ENCODE data around the gene COL21A1.

COL21A1 gene

DNA sequence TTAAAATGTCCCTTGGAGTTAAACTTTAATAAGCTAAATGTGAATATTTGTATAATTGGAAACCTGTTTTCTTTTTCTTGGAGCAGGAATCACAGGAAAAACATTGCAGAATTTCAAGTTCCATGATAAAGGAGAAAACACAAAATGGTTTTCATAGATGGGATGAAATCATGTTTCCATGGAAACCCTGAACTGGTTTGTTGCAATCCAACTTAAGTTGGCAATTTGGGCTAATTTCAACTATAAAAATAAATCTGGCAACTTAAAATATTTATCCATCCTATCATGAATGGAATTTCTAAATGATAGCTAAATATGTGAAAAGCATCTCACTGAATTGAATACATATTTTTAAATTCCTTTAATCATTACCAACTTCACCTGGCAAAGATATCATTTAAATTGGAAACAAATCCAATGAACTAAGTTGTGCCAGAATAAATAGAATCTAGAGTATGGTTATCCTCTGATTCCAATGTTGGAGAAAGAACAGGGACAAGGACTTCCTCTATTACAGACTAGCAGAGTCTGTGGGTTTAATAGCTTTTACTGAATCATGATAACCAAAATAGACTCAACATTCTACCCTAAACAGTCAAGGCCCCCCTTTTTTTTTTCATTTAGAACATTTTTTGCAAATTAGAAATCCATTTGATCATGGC lies 33.2 kb downstream of the COL21A1 start:
- H3K9ac ChIP-seq (ENCODE audit: low read depth, low read length): no peak overlapping the region
- no peak overlapping the region for H3K4me2 ChIP-seq (ENCODE audit: insufficient read depth, low read length)
- ATAC-seq (ENCODE audit: insufficient read depth, low read depth) (no peak), DNase-seq (no peak)
- H3K9me3 ChIP-seq (ENCODE audit: insufficient read depth, low read length, severe bottlenecking): no peaks in the 10 kb centered on the region
- TF ChIP-seq, protein P1, sequence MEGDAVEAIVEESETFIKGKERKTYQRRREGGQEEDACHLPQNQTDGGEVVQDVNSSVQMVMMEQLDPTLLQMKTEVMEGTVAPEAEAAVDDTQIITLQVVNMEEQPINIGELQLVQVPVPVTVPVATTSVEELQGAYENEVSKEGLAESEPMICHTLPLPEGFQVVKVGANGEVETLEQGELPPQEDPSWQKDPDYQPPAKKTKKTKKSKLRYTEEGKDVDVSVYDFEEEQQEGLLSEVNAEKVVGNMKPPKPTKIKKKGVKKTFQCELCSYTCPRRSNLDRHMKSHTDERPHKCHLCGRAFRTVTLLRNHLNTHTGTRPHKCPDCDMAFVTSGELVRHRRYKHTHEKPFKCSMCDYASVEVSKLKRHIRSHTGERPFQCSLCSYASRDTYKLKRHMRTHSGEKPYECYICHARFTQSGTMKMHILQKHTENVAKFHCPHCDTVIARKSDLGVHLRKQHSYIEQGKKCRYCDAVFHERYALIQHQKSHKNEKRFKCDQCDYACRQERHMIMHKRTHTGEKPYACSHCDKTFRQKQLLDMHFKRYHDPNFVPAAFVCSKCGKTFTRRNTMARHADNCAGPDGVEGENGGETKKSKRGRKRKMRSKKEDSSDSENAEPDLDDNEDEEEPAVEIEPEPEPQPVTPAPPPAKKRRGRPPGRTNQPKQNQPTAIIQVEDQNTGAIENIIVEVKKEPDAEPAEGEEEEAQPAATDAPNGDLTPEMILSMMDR (IDR thresholded peaks at IDR 0.05; ENCODE audit: borderline replicate concordance, extremely low read depth, low read length, poor library complexity, severe bottlenecking): no peak
- TF ChIP-seq EZH2 (IDR thresholded peaks at IDR 0.05; ENCODE audit: borderline replicate concordance, low read depth, low read length, severe bottlenecking): no peak
- no peaks in the 10 kb centered on the region for H4K20me1 ChIP-seq (ENCODE audit: insufficient read depth, low read length)
- H3K4me3 ChIP-seq (ENCODE audit: low read depth in 1 of 2, low read length in 2 of 2): no peak overlapping the region
- no peaks in the 10 kb centered on the region for H3K4me1 ChIP-seq (ENCODE audit: insufficient read depth, low read length)
- no peak overlapping the region for H2AFZ ChIP-seq (ENCODE audit: low read depth, low read length)
- no peak overlapping the region for H3K27ac ChIP-seq (ENCODE audit: low read length)
- H3K79me2 ChIP-seq (ENCODE audit: insufficient read depth, low read length): no peaks in the 10 kb centered on the region
- H3K36me3 ChIP-seq (ENCODE audit: insufficient read depth, low read length): no peaks in the 10 kb centered on the region
- H3K27me3 ChIP-seq (ENCODE audit: insufficient read depth, low read length, poor library complexity): no peaks in the 10 kb centered on the region

- Histone ChIP-seq H3K36me3 (ENCODE audit: insufficient read depth, low read length) (no peaks in the 10 kb centered on the region), H3K9ac (ENCODE audit: low read depth, low read length) (no peak overlapping the region), H2AFZ (ENCODE audit: low read depth, low read length) (no peak overlapping the region), H3K4me2 (ENCODE audit: insufficient read depth, low read length) (no peak overlapping the region), H3K27ac (ENCODE audit: low read length) (no peak overlapping the region), H3K27me3 (ENCODE audit: insufficient read depth, low read length, poor library complexity) (no peaks in the 10 kb centered on the region), H4K20me1 (ENCODE audit: insufficient read depth, low read length) (no peaks in the 10 kb centered on the region), H3K4me1 (ENCODE audit: insufficient read depth, low read length) (no peaks in the 10 kb centered on the region), H3K4me3 (ENCODE audit: low read depth in 1 of 2, low read length in 2 of 2) (no peak overlapping the region), H3K9me3 (ENCODE audit: insufficient read depth, low read length, severe bottlenecking) (no peaks in the 10 kb centered on the region), H3K79me2 (ENCODE audit: insufficient read depth, low read length) (no peaks in the 10 kb centered on the region)
- ATAC-seq (ENCODE audit: insufficient read depth, low read depth) (no peak), DNase-seq (no peak)
- no peak for TF ChIP-seq EZH2 (IDR thresholded peaks at IDR 0.05; ENCODE audit: borderline replicate concordance, low read depth, low read length, severe bottlenecking)
- TF ChIP-seq, protein P1 (IDR thresholded peaks at IDR 0.05; ENCODE audit: borderline replicate concordance, extremely low read depth, low read length, poor library complexity, severe bottlenecking): no peak
Observed at GRCh38 chr6:56211724-56212123, 35.7 kb downstream of the COL21A1 start.

DNA sequence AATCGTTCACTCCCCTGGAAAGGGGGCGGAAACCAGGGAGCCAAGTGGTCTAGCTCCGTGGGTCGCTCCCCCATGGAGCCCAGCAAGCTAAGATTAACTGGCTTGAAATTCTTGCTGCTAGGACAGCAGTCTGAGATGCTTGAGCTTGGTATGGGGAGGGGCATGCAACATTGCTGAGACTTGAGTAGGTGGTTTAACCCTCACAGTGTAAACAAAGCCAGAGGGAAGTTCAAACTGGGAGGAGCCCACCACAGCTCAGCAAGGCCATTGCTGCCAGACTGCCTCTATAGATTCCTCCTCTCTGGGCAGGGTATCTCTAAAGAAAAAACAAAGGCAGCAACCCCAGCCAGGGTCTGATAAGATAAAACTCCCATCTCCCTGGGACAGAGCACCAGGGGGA lies 43.2 kb downstream of the COL21A1 start:
- Histone ChIP-seq H3K4me3 (ENCODE audit: low read depth in 1 of 2, low read length in 2 of 2) (no peak overlapping the region), H3K79me2 (ENCODE audit: insufficient read depth, low read length) (no peaks in the 10 kb centered on the region), H3K4me2 (ENCODE audit: insufficient read depth, low read length) (no peak overlapping the region), H2AFZ (ENCODE audit: low read depth, low read length) (no peak overlapping the region), H3K9me3 (ENCODE audit: insufficient read depth, low read length, severe bottlenecking) (no peaks in the 10 kb centered on the region), H3K36me3 (ENCODE audit: insufficient read depth, low read length) (no peaks in the 10 kb centered on the region), H3K27ac (ENCODE audit: low read length) (no peak overlapping the region), H4K20me1 (ENCODE audit: insufficient read depth, low read length) (no peaks in the 10 kb centered on the region), H3K9ac (ENCODE audit: low read depth, low read length) (no peak overlapping the region), H3K27me3 (ENCODE audit: insufficient read depth, low read length, poor library complexity) (no peaks in the 10 kb centered on the region), H3K4me1 (ENCODE audit: insufficient read depth, low read length) (no peaks in the 10 kb centered on the region)
- TF ChIP-seq EZH2 (IDR thresholded peaks at IDR 0.05; ENCODE audit: borderline replicate concordance, low read depth, low read length, severe bottlenecking): no peak
- TF ChIP-seq, protein P1 (IDR thresholded peaks at IDR 0.05; ENCODE audit: borderline replicate concordance, extremely low read depth, low read length, poor library complexity, severe bottlenecking): no peak
- ATAC-seq (ENCODE audit: insufficient read depth, low read depth): no peak
- DNase-seq: no peak

Data from DND-41 (cell line).